Putamen (tissue), 1 donor: ENCODE data around the gene CDK6.
A peak's percentile ranks its signal among the peaks of the same experiment; 100 is the strongest.
"Not testable (repeated sequence)": the region's sequence is repeated elsewhere in the genome, so short reads cannot be mapped to it uniquely, and the experiment has no call there.

Experiments
- DNase-seq: peaks from one replicate; pipeline ENCODE4 v3.0.0-alpha.2; 2016; ENCODE audit warnings: low spot score

CDK6 gene

DNA sequence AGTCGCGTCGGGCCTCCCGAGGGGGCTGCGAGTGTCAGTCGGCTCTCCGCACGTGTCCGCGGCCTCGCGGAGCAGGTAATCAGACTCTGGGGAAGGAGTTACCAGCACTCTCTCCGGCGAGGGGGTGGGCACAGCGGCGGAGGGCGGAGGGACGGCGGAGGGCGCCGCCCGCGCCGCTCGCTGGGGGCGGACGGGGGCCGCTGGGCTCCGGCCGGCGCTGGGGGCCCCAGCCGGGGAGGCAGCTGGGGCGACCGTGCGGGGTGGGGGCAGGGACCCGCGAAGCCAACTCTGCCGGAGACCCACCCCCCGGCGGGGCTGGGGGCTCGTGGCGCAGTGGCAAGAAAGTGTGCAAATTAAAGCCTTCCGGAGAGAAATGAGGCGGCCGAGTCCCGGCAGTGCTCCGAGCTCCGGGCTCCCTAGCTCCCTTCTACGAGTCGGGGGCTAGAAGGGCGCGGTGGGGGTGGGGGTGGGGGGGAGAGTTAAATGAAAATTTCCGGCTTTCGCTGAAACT lies at the start of gene CDK6:
Gene CDK6 (minus strand): TSS at position 85 of the 511 bp plus-strand sequence. CDS start 3,250 bp downstream, outside the sequence.
- DNase-seq, result no peak

GRCh38 chr7:92886039-92886438 lies 49.7 kb upstream of the CDK6 start:
- DNase-seq, result not testable (repeated sequence)

DNA sequence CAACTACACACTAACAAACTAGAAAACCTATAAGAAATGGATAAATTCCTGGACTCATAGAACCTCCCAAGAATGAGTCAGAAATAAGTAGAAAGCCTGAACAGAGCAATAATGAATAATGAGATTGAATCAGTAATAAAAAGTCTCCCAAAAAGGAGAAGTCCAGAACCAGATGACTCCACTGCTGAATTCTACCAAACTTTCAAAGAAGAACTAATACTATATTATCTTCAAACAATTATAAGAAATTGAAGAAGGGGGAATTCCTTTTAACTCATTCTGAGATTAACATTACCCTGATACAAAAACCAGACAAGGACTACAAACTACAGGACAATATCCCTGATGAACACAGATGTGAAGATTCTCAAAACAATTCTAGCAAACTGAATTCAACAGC lies 47.8 kb upstream of the CDK6 start:
- no peak for DNase-seq

- no peak for DNase-seq
Observed at GRCh38 chr7:92882760-92883159, 46.4 kb upstream of the CDK6 start.

- no peak for DNase-seq
Observed at GRCh38 chr7:92881091-92881485, 44.7 kb upstream of the CDK6 start.

DNA sequence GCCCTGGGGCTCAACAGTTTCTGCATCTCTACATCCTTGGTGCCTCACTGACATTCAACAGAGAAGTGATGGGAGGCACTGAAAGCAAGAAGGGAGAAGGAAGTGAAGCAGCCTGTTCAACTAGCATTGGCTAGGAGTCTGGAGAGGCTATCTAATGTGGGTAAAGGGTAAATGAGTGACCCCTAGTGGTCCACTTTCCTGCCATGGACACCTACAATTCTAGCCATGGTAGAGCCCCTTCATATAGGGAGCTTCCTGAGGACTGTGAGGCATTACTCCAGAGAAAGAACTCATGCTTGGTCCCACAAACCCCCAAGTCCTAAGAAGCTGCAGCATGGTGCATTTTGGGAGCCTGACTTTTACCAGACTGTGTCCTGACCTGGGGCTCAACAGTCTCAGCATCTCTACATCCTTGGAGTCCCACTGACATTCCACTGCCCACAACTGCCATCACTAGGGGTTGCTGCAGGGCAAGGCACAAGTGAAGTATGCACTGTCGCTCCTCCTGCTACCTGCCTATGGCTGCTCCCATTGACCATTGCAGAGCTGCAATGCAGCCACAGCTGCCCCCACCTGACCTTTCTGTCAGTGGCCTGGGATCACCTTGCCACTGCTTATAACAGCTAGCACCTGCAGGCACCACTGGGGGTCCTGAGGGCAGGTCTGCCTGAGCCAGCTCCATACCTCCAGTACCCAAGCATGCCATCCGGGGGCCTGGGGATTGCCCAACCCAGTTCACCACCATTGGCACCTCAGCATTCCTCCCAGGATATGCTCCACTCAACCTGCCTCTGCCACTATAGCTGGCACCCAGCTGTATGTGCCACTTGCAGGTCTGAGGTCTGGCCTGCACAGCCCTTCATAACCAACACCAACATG lies 44.1 kb upstream of the CDK6 start:
- peak; percentile 21 for DNase-seq

DNA sequence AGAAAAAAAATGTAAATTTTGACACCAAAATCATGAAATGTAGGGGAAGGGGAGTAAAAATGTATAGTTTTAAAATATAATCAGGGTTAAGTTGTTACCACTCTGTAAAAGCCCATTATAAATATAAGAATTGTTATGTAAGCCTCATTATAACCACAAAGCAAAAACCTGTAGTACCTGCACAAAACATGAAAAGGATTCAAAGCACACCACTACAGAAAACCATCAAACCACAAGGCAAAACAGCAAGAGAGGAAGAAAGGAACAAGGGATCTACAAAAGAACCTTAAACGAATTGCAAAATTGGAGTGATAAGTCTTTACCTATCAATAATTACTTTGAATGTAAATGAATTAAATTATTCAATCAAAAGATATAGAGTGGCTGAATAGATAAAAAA lies 41.0 kb upstream of the CDK6 start:
- DNase-seq, result no peak

GRCh38 chr7:92876836-92877235 lies 40.5 kb upstream of the CDK6 start:
- DNase-seq, result no peak

DNA sequence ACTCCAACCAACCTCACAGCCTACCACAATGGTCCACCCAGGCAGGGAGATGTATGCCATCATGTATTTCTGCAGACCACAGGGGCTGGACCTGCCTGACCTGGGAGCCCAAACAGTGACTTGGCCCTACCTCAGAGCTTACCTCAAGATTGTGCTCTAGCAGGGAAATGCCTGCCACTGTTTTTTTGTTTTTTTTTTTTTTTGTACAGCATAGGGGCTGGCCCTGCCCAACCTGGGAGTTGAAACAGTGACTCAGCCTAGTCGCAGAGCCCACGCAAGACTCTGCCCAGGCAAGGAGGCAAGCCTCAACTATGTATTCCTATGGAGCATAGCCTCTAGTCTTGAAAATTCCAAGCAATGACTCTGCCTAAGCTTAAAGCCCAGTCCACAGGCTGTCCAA lies 39.3 kb upstream of the CDK6 start:
- no peak for DNase-seq

- no peak for DNase-seq
Observed at GRCh38 chr7:92875173-92875572, 38.8 kb upstream of the CDK6 start.

DNA sequence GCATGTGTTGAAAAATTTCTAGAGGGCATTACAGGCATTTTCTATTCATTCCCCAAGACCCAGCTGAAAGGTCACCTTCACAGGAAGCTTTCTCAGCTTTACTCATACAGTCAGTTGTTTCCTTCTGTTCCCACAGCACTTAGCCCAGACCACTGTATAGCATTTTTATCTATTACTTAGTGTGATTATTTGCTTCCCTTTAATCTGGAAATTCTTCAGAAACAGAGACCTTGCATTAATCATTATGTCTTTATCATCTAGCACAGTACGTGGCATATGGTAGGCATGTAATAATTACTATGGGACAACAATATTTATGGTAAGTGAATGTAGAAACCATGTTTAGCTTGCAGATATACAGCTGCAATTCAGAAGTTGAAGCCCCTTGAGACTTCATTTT lies 38.2 kb upstream of the CDK6 start:
- no peak for DNase-seq

- no peak for DNase-seq
Observed at GRCh38 chr7:92873776-92874175, 37.4 kb upstream of the CDK6 start.

GRCh38 chr7:92872701-92873100 lies 36.3 kb upstream of the CDK6 start:
- no peak for DNase-seq

DNA sequence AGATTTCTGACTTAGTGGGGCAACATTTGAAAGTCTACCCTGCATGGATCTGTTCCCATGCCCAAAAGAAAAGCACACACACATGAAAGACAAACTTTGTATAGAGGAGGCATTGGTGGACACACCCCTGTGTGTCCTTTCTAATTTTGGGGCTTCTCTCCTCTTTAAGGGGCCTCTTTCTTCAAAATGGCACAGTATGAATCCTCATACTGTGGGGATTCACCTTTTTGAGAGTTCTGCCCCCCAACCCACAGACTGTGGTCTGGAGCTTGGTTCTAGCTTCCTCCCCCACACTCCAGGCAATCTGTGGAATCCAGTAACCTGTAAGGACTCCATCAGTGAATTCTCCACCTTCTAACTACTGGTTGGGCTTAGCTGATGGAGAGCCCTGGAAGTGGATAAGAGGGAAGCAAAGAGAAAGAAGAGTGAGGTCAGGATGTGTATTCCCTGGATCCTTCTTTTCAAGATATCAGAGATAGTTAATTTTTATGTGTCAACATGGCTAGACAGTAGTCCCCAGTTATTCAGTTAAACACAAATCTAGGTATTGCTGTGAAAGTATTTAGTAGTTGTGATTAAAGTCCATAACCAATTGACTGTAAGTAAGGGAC lies 32.4 kb upstream of the CDK6 start:
- DNase-seq, result no peak

GRCh38 chr7:92864169-92864568 lies 27.8 kb upstream of the CDK6 start:
- not testable (repeated sequence) for DNase-seq

DNA sequence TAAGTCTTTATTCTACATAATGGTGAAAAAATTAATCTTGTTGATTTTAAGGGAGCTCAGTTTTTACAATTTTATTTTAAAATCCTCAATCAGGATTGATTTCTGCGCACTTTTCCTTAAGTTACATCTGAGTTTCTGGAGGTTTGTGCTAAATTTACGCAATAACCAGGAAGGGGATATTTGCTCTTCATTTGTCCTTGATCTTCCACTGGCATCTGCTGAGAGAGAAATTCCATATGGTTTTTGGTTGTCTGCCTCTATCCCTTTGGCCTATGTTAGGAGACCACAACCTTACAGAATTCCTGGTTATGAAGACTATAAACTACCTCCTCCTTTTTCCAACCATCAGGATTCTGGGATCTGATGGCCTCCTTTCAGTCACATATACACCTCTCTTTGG lies 20.1 kb upstream of the CDK6 start:
- DNase-seq, result no peak

- DNase-seq, result no peak
Observed at GRCh38 chr7:92854501-92855238, 18.3 kb upstream of the CDK6 start.

DNA sequence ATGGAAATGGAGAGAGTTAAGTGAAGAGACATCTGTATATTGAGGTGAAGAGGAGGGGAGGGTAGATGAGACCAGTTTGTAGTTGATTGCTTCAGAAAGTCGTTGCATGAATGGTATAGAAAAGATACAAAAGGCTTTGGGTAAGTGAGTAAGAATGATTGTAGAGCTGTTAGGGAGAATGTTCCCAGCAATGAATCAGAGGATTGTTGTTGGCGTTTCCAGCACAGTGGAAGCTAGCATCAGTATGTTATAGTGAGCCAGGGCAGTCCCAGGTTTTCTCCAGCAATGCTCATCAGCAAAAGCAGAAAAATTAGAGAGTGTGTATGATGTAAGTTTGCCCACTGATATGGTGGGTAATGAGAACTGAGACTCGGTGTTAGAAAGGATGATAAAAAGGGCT lies 15.4 kb upstream of the CDK6 start:
- DNase-seq, result no peak

DNA sequence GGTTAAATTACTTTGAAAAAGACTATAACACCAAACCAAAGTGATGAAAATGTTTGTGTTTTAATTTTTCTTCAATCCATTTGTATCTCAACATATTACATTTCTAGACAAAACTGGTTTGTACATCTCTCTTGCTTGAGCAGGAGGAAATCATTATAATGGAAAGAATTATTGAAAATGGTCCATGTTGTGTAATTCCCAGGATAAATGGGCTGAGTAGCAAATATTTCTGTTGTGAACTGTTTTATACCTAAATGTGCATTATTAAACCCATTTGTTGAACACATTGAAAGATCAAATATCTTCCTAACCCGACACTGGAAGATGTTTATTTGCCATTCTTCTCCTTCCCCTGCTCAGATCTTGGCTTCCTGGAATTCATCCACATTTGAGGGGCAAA lies 14.1 kb upstream of the CDK6 start:
- DNase-seq, result no peak

DNA sequence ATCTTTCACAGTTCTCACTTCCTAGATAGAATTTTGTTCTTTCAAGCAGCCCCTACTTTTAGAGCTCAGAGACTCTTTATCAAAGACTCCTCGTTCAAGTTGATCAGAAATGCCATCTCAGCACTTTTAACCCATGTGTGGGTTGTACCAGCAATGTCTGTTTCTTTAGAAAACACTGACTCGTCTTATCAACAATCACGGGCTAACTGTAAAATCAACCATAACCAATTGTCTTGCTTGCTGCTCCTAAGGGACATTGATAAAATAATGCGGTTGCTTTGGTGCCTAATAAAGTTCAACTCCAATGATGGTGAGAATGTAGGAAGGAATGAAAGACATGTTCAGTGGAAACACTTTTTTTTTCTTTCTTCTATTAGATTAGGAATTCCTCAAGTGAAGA lies 12.9 kb upstream of the CDK6 start:
- no peak for DNase-seq

GRCh38 chr7:92848851-92849250 lies 12.5 kb upstream of the CDK6 start:
- no peak for DNase-seq

DNA sequence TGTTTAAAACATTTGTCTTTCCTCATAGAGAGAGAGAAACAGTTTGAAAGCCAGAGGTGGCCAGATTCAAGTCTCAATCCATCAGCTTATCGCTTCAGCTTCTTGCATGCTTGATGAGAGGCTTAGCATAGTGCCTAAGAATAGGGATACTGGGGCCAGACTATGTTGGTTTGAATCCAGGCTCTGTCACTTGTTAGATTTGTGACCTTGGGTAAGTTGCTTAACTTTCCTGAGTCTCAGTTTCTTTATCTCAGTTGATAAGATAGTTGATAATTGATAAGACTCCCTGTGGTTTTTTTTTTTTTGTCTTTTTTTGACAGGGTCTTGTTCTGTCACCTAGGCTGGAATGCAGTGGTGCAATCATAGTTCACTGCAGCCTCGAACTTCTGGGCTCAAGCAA lies 12.1 kb upstream of the CDK6 start:
- DNase-seq, result no peak

- DNase-seq, result no peak
Observed at GRCh38 chr7:92847305-92847704, 10.9 kb upstream of the CDK6 start.
